ENCODE measurements around the gene ELOVL6.
A peak's percentile ranks its signal among the peaks of the same experiment; 100 is the strongest.
"Not testable (repeated sequence)": the region's sequence is repeated elsewhere in the genome, so short reads cannot be mapped to it uniquely, and the experiment has no call there.

ELOVL6 gene

GRCh38 chr4:110119337-110119736, 79.1 kb downstream of the ELOVL6 start:
- DNase-seq = peak; percentile 4

- DNase-seq = no peak
Measured at GRCh38 chr4:110112056-110112455, 86.4 kb downstream of the ELOVL6 start.

- DNase-seq = no peak
Measured at GRCh38 chr4:110109455-110109854, 89.0 kb downstream of the ELOVL6 start.

GRCh38 chr4:110108960-110109359, 89.5 kb downstream of the ELOVL6 start:
- no peak for DNase-seq

GRCh38 chr4:110108422-110108821, 90.0 kb downstream of the ELOVL6 start:
- no peak for DNase-seq

GRCh38 chr4:110107866-110108265, 90.5 kb downstream of the ELOVL6 start:
- DNase-seq = no peak

- no peak for DNase-seq
Measured at GRCh38 chr4:110106931-110107296, 91.5 kb downstream of the ELOVL6 start.

- DNase-seq = no peak
Measured at GRCh38 chr4:110104661-110105060, 93.8 kb downstream of the ELOVL6 start.

GRCh38 chr4:110099638-110100037, 98.8 kb downstream of the ELOVL6 start:
- no peak for DNase-seq

- no peak for DNase-seq
Measured at GRCh38 chr4:110096405-110096804, 102.0 kb downstream of the ELOVL6 start.

- DNase-seq = no peak
Measured at GRCh38 chr4:110092646-110093045, 105.8 kb downstream of the ELOVL6 start.

GRCh38 chr4:110091434-110092140, 106.8 kb downstream of the ELOVL6 start:
- DNase-seq = no peak

GRCh38 chr4:110088670-110089069, 109.7 kb downstream of the ELOVL6 start:
- no peak for DNase-seq

- DNase-seq = no peak
Measured at GRCh38 chr4:110087070-110087708, 111.2 kb downstream of the ELOVL6 start.

GRCh38 chr4:110085131-110085530, 113.3 kb downstream of the ELOVL6 start:
- peak; percentile 59 for DNase-seq

GRCh38 chr4:110084154-110084553, 114.3 kb downstream of the ELOVL6 start:
- no peak for DNase-seq

- not testable (repeated sequence) for DNase-seq
Measured at GRCh38 chr4:110078148-110078547, 120.3 kb downstream of the ELOVL6 start.

GRCh38 chr4:110076828-110077227, 121.6 kb downstream of the ELOVL6 start:
- DNase-seq = not testable (repeated sequence)

- no peak for DNase-seq
Measured at GRCh38 chr4:110075891-110076290, 122.5 kb downstream of the ELOVL6 start.

GRCh38 chr4:110075083-110075738, 123.2 kb downstream of the ELOVL6 start:
- DNase-seq = no peak

- DNase-seq = no peak
Measured at GRCh38 chr4:110074570-110074969, 123.8 kb downstream of the ELOVL6 start.

- no peak for DNase-seq
Measured at GRCh38 chr4:110073053-110073845, 125.2 kb downstream of the ELOVL6 start.

- DNase-seq = no peak
Measured at GRCh38 chr4:110071466-110071865, 126.9 kb downstream of the ELOVL6 start.
